K562 (cell line): ENCODE data around the gene ENOX2. TPM values are rescaled to one million over a fixed set of nuclear protein-coding genes. Genes with fewer than 3 reads are reported as not detected.

Experiments used
- CCNT2 ChIP-seq: IDR thresholded peaks from 2 replicates; pipeline ENCODE4 v1.6.1; 2011; ENCODE audit warnings: borderline replicate concordance, low read depth, mild to moderate bottlenecking, moderate library complexity, mixed read lengths, low read length; ENCODE audit not compliant: insufficient read length; ENCODE audit errors: extremely low read depth
- CREBBP ChIP-seq: IDR thresholded peaks from one replicate; pipeline ENCODE4 v1.6.1; 2012; ENCODE audit warnings: low read depth, mild to moderate bottlenecking, control low read depth, inconsistent platforms, low read length
- E2F1 ChIP-seq: sonication (generic); formaldehyde crosslinking; IDR thresholded peaks from 2 replicates; pipeline ENCODE4 v1.8.1; 2023; ENCODE audit warnings: mild to moderate bottlenecking, missing genetic modification reagents, moderate library complexity
- FOXK1 ChIP-seq: sonication (generic); formaldehyde crosslinking; IDR thresholded peaks from 2 replicates; pipeline ENCODE4 v1.8.0; 2022; ENCODE audit warnings: missing genetic modification reagents, mild to moderate bottlenecking, borderline replicate concordance
- HDAC1 ChIP-seq, 2 experiments: fragments of 450-650 bp; IDR thresholded peaks; 2 replicates each; pipeline ENCODE4 v1.6.1; 2016 to 2017; ENCODE audit warnings: inconsistent platforms in 1 of 2, mild to moderate bottlenecking in 1 of 2, moderate library complexity in 1 of 2
- KDM4B ChIP-seq, 2 experiments: fragments of 450-650 bp in 1 of 2; sonication (generic) in 1 of 2; IDR thresholded peaks; 2 replicates each; pipeline ENCODE4 v1.6.1; 2016 to 2017; ENCODE audit warnings: borderline replicate concordance in 2 of 2, antibody characterized with exemption in 1 of 2, low read depth in 1 of 2, mild to moderate bottlenecking in 1 of 2
- MBD1 ChIP-seq: fragments of 250-450 bp; sonication (Bioruptor Pico); IDR thresholded peaks from 2 replicates; pipeline ENCODE4 v1.8.0; 2022; ENCODE audit warnings: inconsistent platforms
- MED1 ChIP-seq: sonication (generic); formaldehyde crosslinking; IDR thresholded peaks from 2 replicates; pipeline ENCODE4 v1.8.1; 2023; ENCODE audit warnings: missing genetic modification reagents, borderline replicate concordance
- MYNN ChIP-seq, 2 experiments: sonication (generic); formaldehyde crosslinking in 1 of 2; IDR thresholded peaks; 2 replicates each; pipeline versions ENCODE4 v1.5.0 to v1.6.1; 2016 to 2020; ENCODE audit warnings: antibody characterized with exemption in 1 of 2, missing genetic modification reagents in 1 of 2
- NBN ChIP-seq: fragments of 450-650 bp; IDR thresholded peaks from 2 replicates; pipeline ENCODE4 v1.6.1; 2016; ENCODE audit warnings: low read depth, mild to moderate bottlenecking
- PHB2 ChIP-seq: fragments of 450-650 bp; IDR thresholded peaks from 2 replicates; pipeline ENCODE4 v1.6.1; 2017; ENCODE audit warnings: low read depth
- PRPF4 ChIP-seq: fragments of 200-400 bp; formaldehyde crosslinking; IDR thresholded peaks from one replicate; pipeline ENCODE4 v1.6.1; 2017; ENCODE audit warnings: low read length, low read depth, mild to moderate bottlenecking; ENCODE audit not compliant: insufficient read depth, poor library complexity, severe bottlenecking
- RBM22 ChIP-seq: fragments of 200-400 bp; formaldehyde crosslinking; IDR thresholded peaks from 2 replicates; pipeline ENCODE4 v1.6.1; 2018; ENCODE audit warnings: low read length, low read depth; ENCODE audit not compliant: poor library complexity, severe bottlenecking
- SNAPC5 ChIP-seq: fragments of 250-450 bp; sonication (Bioruptor Pico); IDR thresholded peaks from 2 replicates; pipeline ENCODE4 v1.8.0; 2021; ENCODE audit warnings: moderate library complexity, mild to moderate bottlenecking, inconsistent platforms
- SREBF1 ChIP-seq: fragments of 150-350 bp; IDR thresholded peaks from 2 replicates; pipeline ENCODE4 v1.6.1; 2014; ENCODE audit warnings: antibody characterized with exemption, low read depth, low read length, borderline replicate concordance
- THAP12 ChIP-seq: fragments of 250-450 bp; sonication (Bioruptor Pico); IDR thresholded peaks from 2 replicates; pipeline ENCODE4 v1.9.0; 2021; ENCODE audit warnings: mild to moderate bottlenecking, inconsistent platforms
- ZBTB1 ChIP-seq: sonication (generic); formaldehyde crosslinking; IDR thresholded peaks from 2 replicates; pipeline ENCODE4 v1.8.1; 2023; ENCODE audit warnings: missing genetic modification reagents, low read depth, mild to moderate bottlenecking, borderline replicate concordance
- ZBTB49 ChIP-seq: sonication (generic); formaldehyde crosslinking; IDR thresholded peaks from 2 replicates; pipeline ENCODE4 v1.8.0; 2022; ENCODE audit warnings: missing genetic modification reagents, mild to moderate bottlenecking, borderline replicate concordance
- ZNF253 ChIP-seq: fragments of 250-450 bp; sonication (Bioruptor Pico); conservative IDR thresholded peaks from 2 replicates; pipeline ENCODE4 v1.6.1; 2021; ENCODE audit warnings: mild to moderate bottlenecking
- ZNF444 ChIP-seq: fragments of 250-450 bp; sonication (Bioruptor Pico); IDR thresholded peaks from 2 replicates; pipeline ENCODE4 v1.4.0; 2020; ENCODE audit warnings: mild to moderate bottlenecking, moderate library complexity
- polyA plus RNA-seq, 8 experiments: library from polyadenylated mRNA; depleted of rRNA in 4 of 8; stranded (reverse) in 5 of 8; unstranded in 3 of 8; fragments of >200 nt; fragmentation: Nextera tagmentation in 2 of 8; fragmentation: Illumina TruSeq in 1 of 8; extraction: Ambion mirVana in 2 of 8; extraction: Trizol in 1 of 8; gene quantifications; 2 replicates each; pipeline versions ENCODE4 v1.2.1 to v1.2.3, GENCODE V29; 2011 to 2014; ENCODE audit warnings: inconsistent platforms in 1 of 8, missing spikeins in 1 of 8
- total RNA-seq, 7 experiments: library from RNA; depleted of rRNA in 6 of 7; stranded (reverse); fragments of >200 nt in 6 of 7; fragmentation: Illumina TruSeq in 2 of 7; extraction: Trizol in 2 of 7; gene quantifications; 2 replicates each; pipeline versions ENCODE4 v1.2.1 to v1.2.3, GENCODE V29; 2011 to 2021; ENCODE audit warnings: low replicate concordance in 1 of 7

The ENOX2 gene
- total and polyA plus RNA-seq, 9 of the 15 experiments (the other 6 are each of a cell fraction or from before 2014, with no cell fraction given) = 6.1 to 24.0 (median 13.8) TPM

GRCh38 chrX:130756233-130756632 is 146.8 kb downstream of the ENOX2 start (continued):
- TF ChIP-seq MBD1 (no peak), ZBTB1 (CRISPR knock-in tag) (no peak), PRPF4 (no peak), CCNT2 (peak; percentile 42), HDAC1 (IDR thresholded peaks at IDR 0.05) (peak in 1 of 2 experiments; percentile 88; a peak in 2 of 4 replicates), SNAPC5 (CRISPR knock-in tag) (no peak), E2F1 (CRISPR knock-in tag) (no peak), CREBBP (no peak), RBM22 (no peak), MED1 (no peak), FOXK1 (CRISPR knock-in tag) (no peak), KDM4B (IDR thresholded peaks at IDR 0.05; ENCODE audit: borderline replicate concordance in 2 of 2, low read depth in 1 of 2) (no peak), THAP12 (no peak), ZBTB49 (CRISPR knock-in tag) (no peak), MYNN (IDR thresholded peaks at IDR 0.05) (no peak), MYNN (CRISPR knock-in tag; IDR thresholded peaks at IDR 0.05) (no peak), ZNF253 (CRISPR knock-in tag) (no peak), PHB2 (no peak), NBN (peak; percentile 49; the same call in 1 of the 2 replicates), SREBF1 (no peak), ZNF444 (CRISPR knock-in tag) (no peak)
